ENCODE data around the gene ARHGEF16. TPM values are rescaled to one million over a fixed set of nuclear protein-coding genes. Genes with fewer than 3 reads are reported as not detected.
A peak's percentile ranks its signal among the peaks of the same experiment; 100 is the strongest.

Gene ARHGEF16
- total RNA-seq, 4 donors from 2014 or later, result 0.42 to 0.98 (median 0.69) TPM

DNA sequence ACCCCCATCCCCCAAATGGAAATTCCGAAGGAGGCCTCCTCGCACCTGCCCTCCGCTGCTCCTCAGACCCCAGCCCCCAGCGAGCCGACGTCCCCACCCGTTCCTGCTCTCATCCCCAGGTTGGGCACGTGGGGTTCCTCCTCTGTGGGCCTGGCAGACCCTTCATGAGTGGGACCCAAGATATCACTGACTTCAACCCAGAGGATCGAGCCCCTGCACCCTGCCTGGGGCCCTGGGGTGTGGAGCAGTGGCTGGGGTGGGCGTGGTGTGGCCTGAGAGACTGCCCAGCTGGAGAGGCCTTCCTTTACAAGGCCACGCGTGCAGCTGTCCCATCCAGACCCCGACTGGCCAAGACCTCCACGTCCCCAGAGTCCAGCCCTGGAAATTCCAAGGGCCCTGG lies 17.6 kb upstream of the ARHGEF16 start:
- WGBS, result 89% methylated on average over 14 of the region's 14 CpGs
- TF ChIP-seq POLR2A (IDR thresholded peaks at IDR 0.05; ENCODE audit: low read depth) (no peak), CTCF (IDR thresholded peaks at IDR 0.05) (no peak), EP300 (IDR thresholded peaks at IDR 0.05) (no peak), POLR2AphosphoS5 (IDR thresholded peaks at IDR 0.05) (no peak)
- Histone ChIP-seq H3K36me3 (peaks cover 0 to 12% (median 0%) of the 10 kb centered on the region in 4 donors), H3K4me1 (peaks cover 0 to 12% (median 0%) of the 10 kb centered on the region in 4 donors), H3K4me3 (no peak overlapping the region), H3K27ac (replicated peaks in 1 of 4) (no peak overlapping the region), H3K27me3 (peaks cover 0 to 80% (median 0%) of the 10 kb centered on the region in 4 donors), H3K9me3 (no peaks in the 10 kb centered on the region)
- DNase-seq (ENCODE audit: extremely low spot score), result no peak
- intact Hi-C loops (cut with DNase I), result no loop called here

- Histone ChIP-seq H3K9me3 (no peaks in the 10 kb centered on the region), H3K27me3 (peaks cover 0 to 85% (median 0%) of the 10 kb centered on the region in 4 donors), H3K27ac (replicated peaks in 1 of 4) (no peak overlapping the region), H3K4me3 (no peak overlapping the region), H3K4me1 (peaks cover 0 to 12% (median 0%) of the 10 kb centered on the region in 4 donors), H3K36me3 (no peaks in the 10 kb centered on the region)
- intact Hi-C loops (cut with DNase I), result no loop called here
- TF ChIP-seq CTCF (IDR thresholded peaks at IDR 0.05) (no peak), EP300 (IDR thresholded peaks at IDR 0.05) (no peak), POLR2AphosphoS5 (IDR thresholded peaks at IDR 0.05) (no peak), POLR2A (IDR thresholded peaks at IDR 0.05; ENCODE audit: low read depth) (no peak)
- no peak for DNase-seq (ENCODE audit: extremely low spot score)
- 84% methylated on average over 6 of the region's 9 CpGs for WGBS
These were observed 15.7 kb upstream of the ARHGEF16 start for GRCh38 chr1:3438661-3439180.

- WGBS, result 78% methylated on average over 20 of the region's 27 CpGs
- Histone ChIP-seq H3K4me1 (peaks cover 0 to 12% (median 0%) of the 10 kb centered on the region in 4 donors), H3K27ac (replicated peaks in 1 of 4) (peak overlapping the region in 1 of 4 donors; percentile 36), H3K4me3 (no peak overlapping the region), H3K9me3 (no peaks in the 10 kb centered on the region), H3K36me3 (no peaks in the 10 kb centered on the region), H3K27me3 (peaks cover 0 to 90% (median 0%) of the 10 kb centered on the region in 4 donors)
- TF ChIP-seq CTCF (IDR thresholded peaks at IDR 0.05) (no peak), POLR2AphosphoS5 (IDR thresholded peaks at IDR 0.05) (no peak), POLR2A (IDR thresholded peaks at IDR 0.05; ENCODE audit: low read depth) (no peak), EP300 (IDR thresholded peaks at IDR 0.05) (no peak)
- no peak for DNase-seq (ENCODE audit: extremely low spot score)
- intact Hi-C loops (cut with DNase I), result no loop called here
These were observed 14.8 kb upstream of the ARHGEF16 start for GRCh38 chr1:3439346-3440299.

DNA sequence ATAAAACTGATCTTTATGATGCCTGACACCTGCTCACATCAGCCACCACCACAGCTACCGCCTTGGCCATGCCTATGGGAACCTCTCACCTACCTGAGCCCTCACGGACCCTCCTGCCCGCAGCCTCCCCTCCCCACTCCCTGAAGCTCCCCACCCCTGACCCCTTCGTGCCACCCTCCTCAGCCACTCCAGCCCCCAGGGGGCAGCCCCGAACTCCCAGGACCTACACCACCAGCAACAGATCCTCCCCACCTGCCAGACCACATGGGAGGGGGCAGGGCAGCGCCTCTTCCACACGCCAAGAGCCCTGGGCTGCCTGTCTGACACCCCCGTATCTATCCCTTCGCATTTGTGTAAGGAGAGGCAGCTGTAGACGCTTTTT lies 14.2 kb upstream of the ARHGEF16 start:
- no peak for DNase-seq (ENCODE audit: extremely low spot score)
- peaks cover 0 to 2% (median 0%) of the 10 kb centered on the region in 4 donors for H3K9me3 ChIP-seq
- no peaks in the 10 kb centered on the region for H3K36me3 ChIP-seq
- TF ChIP-seq EP300 (IDR thresholded peaks at IDR 0.05), result no peak
- TF ChIP-seq POLR2A (IDR thresholded peaks at IDR 0.05; ENCODE audit: low read depth), result no peak
- no peak for TF ChIP-seq CTCF (IDR thresholded peaks at IDR 0.05)
- TF ChIP-seq POLR2AphosphoS5 (IDR thresholded peaks at IDR 0.05), result no peak
- 30% methylated on average over 10 of the region's 10 CpGs for WGBS
- peaks cover 0 to 92% (median 0%) of the 10 kb centered on the region in 4 donors for H3K27me3 ChIP-seq
- H3K4me3 ChIP-seq, result no peak overlapping the region
- intact Hi-C loops (cut with DNase I), result no loop called here
- peak overlapping the region in 1 of 4 donors; percentile 36 for H3K27ac ChIP-seq (replicated peaks in 1 of 4)
- peaks cover 0 to 12% (median 0%) of the 10 kb centered on the region in 4 donors for H3K4me1 ChIP-seq
